Ishikawa (cell line): ENCODE data around the gene USE1.

ENCODE experiments used
- CEBPB ChIP-seq: IDR thresholded peaks from 2 replicates; pipeline ENCODE4 v1.6.1; 2012
- CREB1 ChIP-seq: IDR thresholded peaks from 2 replicates; pipeline ENCODE4 v1.6.1; 2012; ENCODE audit warnings: low read depth
- EGR1 ChIP-seq: IDR thresholded peaks from 2 replicates; pipeline ENCODE4 v1.6.1; 2012
- EP300 ChIP-seq: IDR thresholded peaks from 2 replicates; pipeline ENCODE4 v1.6.1; 2012; ENCODE audit warnings: borderline replicate concordance
- FOXM1 ChIP-seq: IDR thresholded peaks from 2 replicates; pipeline ENCODE4 v1.6.1; 2012; ENCODE audit warnings: low read depth, borderline replicate concordance
- NFIC ChIP-seq: IDR thresholded peaks from 2 replicates; pipeline ENCODE4 v1.6.1; 2012
- RAD21 ChIP-seq: IDR thresholded peaks from 2 replicates; pipeline ENCODE4 v1.6.1; 2012; ENCODE audit warnings: low read depth
- TAF1 ChIP-seq: IDR thresholded peaks from 2 replicates; pipeline ENCODE4 v1.6.1; 2012; ENCODE audit warnings: low read depth, mild to moderate bottlenecking
- TCF12 ChIP-seq: IDR thresholded peaks from 2 replicates; pipeline ENCODE4 v1.6.1; 2012; ENCODE audit warnings: low read depth
- TEAD4 ChIP-seq: IDR thresholded peaks from 2 replicates; pipeline ENCODE4 v1.6.1; 2012
- YY1 ChIP-seq: IDR thresholded peaks from 2 replicates; pipeline ENCODE4 v1.6.1; 2012; ENCODE audit warnings: low read depth
- ZBTB7A ChIP-seq: IDR thresholded peaks from 2 replicates; pipeline ENCODE4 v1.6.1; 2012; ENCODE audit warnings: low read depth
- TF ChIP-seq, protein P1 (sequence below): IDR thresholded peaks from 2 replicates; pipeline ENCODE4 v1.6.1; 2012
- TF ChIP-seq, protein P2 (sequence below): IDR thresholded peaks from 2 replicates; pipeline ENCODE4 v1.6.1; 2012; ENCODE audit warnings: low read depth, mild to moderate bottlenecking
- TF ChIP-seq, protein P3 (sequence below): IDR thresholded peaks from 2 replicates; pipeline ENCODE4 v1.6.1; 2012

The USE1 gene

DNA sequence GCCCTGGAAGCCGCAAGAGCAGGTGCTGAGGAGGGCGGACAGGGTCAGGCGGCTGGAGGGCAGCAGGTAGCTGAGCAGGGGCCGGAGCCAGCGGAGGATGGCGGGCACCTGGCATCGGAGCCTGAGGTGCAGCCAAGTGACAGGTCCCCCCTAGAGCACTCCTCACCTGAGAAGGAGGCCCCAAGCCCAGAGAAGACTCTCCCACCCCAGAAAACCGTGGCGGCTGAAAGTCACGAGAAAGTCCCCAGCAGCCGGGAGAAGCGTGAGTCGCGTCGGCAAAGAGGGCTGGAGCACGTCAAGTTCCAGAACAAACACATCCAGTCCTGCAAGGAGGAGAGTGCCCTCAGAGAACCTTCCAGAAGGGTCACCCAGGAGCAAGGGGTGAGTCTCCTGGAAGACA lies 20.5 kb upstream of the USE1 start:
- TF ChIP-seq CEBPB = no peak
- TF ChIP-seq TEAD4 = no peak
- TF ChIP-seq RAD21 = no peak
- TF ChIP-seq, protein P1, sequence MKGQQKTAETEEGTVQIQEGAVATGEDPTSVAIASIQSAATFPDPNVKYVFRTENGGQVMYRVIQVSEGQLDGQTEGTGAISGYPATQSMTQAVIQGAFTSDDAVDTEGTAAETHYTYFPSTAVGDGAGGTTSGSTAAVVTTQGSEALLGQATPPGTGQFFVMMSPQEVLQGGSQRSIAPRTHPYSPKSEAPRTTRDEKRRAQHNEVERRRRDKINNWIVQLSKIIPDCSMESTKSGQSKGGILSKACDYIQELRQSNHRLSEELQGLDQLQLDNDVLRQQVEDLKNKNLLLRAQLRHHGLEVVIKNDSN = no peak
- no peak for TF ChIP-seq EGR1
- TF ChIP-seq EP300 = no peak
- no peak for TF ChIP-seq TCF12
- TF ChIP-seq NFIC = no peak
- no peak for TF ChIP-seq ZBTB7A
- no peak for TF ChIP-seq CREB1

DNA sequence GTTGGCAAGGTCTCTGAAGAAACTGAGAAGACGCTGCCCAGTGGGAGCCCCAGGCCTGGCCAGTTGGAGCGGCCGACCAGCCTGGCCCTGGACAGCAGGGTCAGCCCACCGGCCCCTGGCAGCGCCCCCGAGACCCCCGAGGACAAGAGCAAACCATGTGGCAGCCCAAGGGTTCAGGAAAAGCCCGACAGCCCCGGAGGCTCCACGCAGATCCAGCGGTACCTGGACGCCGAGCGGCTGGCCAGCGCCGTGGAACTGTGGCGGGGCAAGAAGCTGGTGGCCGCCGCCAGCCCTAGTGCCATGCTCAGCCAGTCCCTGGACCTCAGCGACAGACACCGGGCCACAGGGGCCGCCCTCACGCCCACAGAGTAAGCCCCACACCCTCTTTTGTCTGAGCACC lies 20.1 kb upstream of the USE1 start:
- TF ChIP-seq NFIC (no peak), CREB1 (no peak), FOXM1 (no peak), ZBTB7A (no peak), TEAD4 (no peak), EP300 (no peak), YY1 (no peak), CEBPB (no peak), RAD21 (no peak), TAF1 (no peak), TCF12 (no peak), EGR1 (no peak)
- TF ChIP-seq, protein P2, sequence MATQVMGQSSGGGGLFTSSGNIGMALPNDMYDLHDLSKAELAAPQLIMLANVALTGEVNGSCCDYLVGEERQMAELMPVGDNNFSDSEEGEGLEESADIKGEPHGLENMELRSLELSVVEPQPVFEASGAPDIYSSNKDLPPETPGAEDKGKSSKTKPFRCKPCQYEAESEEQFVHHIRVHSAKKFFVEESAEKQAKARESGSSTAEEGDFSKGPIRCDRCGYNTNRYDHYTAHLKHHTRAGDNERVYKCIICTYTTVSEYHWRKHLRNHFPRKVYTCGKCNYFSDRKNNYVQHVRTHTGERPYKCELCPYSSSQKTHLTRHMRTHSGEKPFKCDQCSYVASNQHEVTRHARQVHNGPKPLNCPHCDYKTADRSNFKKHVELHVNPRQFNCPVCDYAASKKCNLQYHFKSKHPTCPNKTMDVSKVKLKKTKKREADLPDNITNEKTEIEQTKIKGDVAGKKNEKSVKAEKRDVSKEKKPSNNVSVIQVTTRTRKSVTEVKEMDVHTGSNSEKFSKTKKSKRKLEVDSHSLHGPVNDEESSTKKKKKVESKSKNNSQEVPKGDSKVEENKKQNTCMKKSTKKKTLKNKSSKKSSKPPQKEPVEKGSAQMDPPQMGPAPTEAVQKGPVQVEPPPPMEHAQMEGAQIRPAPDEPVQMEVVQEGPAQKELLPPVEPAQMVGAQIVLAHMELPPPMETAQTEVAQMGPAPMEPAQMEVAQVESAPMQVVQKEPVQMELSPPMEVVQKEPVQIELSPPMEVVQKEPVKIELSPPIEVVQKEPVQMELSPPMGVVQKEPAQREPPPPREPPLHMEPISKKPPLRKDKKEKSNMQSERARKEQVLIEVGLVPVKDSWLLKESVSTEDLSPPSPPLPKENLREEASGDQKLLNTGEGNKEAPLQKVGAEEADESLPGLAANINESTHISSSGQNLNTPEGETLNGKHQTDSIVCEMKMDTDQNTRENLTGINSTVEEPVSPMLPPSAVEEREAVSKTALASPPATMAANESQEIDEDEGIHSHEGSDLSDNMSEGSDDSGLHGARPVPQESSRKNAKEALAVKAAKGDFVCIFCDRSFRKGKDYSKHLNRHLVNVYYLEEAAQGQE = no peak
- TF ChIP-seq, protein P1 = no peak
- TF ChIP-seq, protein P3, sequence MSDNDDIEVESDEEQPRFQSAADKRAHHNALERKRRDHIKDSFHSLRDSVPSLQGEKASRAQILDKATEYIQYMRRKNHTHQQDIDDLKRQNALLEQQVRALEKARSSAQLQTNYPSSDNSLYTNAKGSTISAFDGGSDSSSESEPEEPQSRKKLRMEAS = no peak

DNA sequence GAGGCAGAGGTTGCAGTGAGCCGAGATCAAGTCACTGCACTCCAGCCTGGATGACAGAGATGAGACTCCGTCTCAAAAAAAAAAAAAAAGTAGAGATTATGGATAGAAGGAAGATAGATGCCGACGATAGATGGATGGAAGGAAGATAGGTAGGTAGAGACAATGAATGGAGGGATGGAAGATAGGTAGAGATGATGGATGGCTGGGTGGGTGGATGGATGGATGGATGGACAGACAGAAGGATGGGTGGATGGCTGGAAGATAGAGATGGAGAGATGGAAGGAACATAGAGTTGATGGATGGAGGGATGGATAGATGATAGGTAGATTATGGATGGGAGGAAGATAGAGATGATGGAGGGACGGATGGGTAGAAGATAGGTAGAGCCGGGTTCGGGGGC lies 18.5 kb upstream of the USE1 start:
- TF ChIP-seq FOXM1 = no peak
- TF ChIP-seq CREB1 = no peak
- no peak for TF ChIP-seq CEBPB
- TF ChIP-seq, protein P3 = no peak
- no peak for TF ChIP-seq RAD21
- no peak for TF ChIP-seq EGR1
- TF ChIP-seq TAF1 = no peak
- no peak for TF ChIP-seq TEAD4
- TF ChIP-seq, protein P1 = no peak

DNA sequence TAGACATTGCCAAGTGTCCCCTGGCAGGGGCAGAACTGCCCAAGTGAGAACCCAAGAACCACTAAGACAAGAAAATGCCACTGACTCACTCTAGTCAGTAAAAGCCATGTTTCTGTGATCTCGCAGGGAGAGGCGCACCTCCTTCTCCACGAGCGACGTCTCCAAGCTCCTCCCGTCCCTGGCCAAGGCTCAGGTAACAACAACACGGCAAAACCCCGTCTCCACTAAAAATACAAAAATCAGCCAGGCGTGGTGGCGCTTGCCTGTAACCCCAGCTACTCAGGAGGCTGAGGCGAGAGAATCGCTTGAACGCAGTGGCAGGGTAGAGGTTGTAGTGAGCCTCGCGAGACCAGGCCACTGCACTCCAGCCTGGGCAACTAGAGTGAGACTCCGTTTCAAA lies 17.5 kb upstream of the USE1 start:
- TF ChIP-seq NFIC = no peak

DNA sequence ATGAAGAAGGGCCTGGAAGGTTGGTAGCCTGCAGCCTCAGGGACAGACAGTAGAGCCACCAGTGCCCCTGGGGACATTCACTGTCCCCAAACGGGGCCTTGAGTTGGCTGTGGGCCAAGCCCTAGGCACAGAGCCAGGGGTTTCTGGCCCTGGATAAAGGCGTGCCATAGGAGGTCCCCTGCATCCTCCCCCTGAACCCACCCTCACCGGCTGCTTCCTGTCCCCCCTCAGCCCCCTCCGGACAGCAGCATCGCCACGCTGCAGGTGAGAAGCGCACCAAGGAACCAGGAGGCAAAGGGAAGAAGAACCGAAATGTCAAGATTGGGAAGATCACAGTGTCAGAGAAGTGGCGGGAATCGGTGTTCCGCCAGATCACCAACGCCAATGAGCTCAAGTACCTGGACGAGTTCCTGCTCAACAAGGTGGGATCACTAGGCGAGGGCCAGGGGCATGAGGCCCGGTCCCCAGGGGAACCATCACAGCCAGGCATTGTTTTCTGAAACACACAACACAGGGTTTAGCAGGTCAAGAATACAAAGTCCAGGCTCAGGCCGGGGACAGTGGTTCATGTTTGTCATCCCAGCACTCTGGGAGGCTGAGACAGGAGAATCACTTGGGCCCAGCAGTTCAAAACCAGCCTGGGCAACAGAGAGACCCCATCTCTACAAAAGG lies 14.6 kb upstream of the USE1 start:
- TF ChIP-seq, protein P1 = no peak
- TF ChIP-seq CEBPB (no peak), EGR1 (no peak), NFIC (no peak), TCF12 (no peak), TAF1 (no peak), ZBTB7A (no peak), FOXM1 (no peak), CREB1 (no peak), RAD21 (no peak), EP300 (no peak), TEAD4 (no peak), YY1 (no peak)
- TF ChIP-seq, protein P2 = no peak
- TF ChIP-seq, protein P3 = no peak

DNA sequence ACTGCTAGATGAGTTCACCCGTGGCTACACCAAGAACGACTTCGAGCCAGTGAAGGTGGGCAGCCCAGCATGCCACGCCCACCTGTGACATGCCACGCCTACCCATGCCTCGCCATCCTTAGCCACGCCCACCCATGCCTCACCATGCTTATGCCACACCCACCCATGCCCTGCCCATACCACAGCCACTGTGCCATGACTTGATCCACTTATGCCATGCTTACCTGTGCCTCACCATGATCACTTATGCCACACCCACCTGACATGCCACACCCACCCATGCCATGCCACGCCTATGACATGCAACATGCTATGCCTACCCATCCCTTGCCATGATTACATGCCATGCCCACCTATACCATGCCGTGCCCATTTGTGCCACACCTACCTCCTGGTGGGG lies 12.9 kb upstream of the USE1 start:
- TF ChIP-seq, protein P2 = no peak
- TF ChIP-seq FOXM1 (no peak), ZBTB7A (no peak), NFIC (no peak), YY1 (no peak), CEBPB (no peak), EP300 (no peak), CREB1 (no peak)
- TF ChIP-seq, protein P1 = no peak
